GM12878 (cell line): ENCODE measurements around the gene VCX. TPM values are rescaled to one million over a fixed set of nuclear protein-coding genes. Genes with fewer than 3 reads are reported as not detected.

Experiments used
- ATAC-seq: fragments of 200-7000 bp; cut with Tn5 transposase; 3 replicates; pipeline ENCODE4 v1.9.1; 2020; ENCODE audit warnings: mild to moderate bottlenecking, moderate library complexity
- BruUV-seq: library from RNA; stranded (reverse); fragments of 400-500 nt; replicated peaks from 2 replicates; lab custom pipeline; 2021; lab: Mats Ljungman, UMichigan
- CTCF ChIA-PET: fragments of 300-600 bp; sonication (Branson Sonifier 250); formaldehyde crosslinking; extraction: SDS; loops from one replicate; lab custom pipeline; 2021; ENCODE audit warnings: inconsistent platforms; lab: Yijun Ruan, JAX
- POLR2A ChIA-PET: fragments of 350-600 bp; formaldehyde crosslinking; extraction: SDS; loops from one replicate; lab custom pipeline; 2021; ENCODE audit warnings: inconsistent platforms; lab: Charles Lee
- RAD21 ChIA-PET: fragments of 300-600 bp; sonication (Branson Sonifier 250); formaldehyde crosslinking; loops from one replicate; lab custom pipeline; 2023; ENCODE audit warnings: antibody characterized with exemption; ENCODE audit not compliant: unreplicated experiment; lab: Charles Lee
- SMC1A ChIA-PET: fragments of 300-600 bp; sonication (Branson Sonifier 250); formaldehyde crosslinking; loops from one replicate; lab custom pipeline; 2023; ENCODE audit not compliant: unreplicated experiment, uncharacterized antibody; lab: Charles Lee
- DNase-seq: peaks from one replicate; pipeline ENCODE4 v3.0.0-alpha.2; 2011; ENCODE audit warnings: low read depth, low spot score
- FAIRE-seq: peaks from 3 replicates; lab custom pipeline; 2011; peaks lifted over from hg19 to GRCh38; lab: Jason Lieb, UNC
- H2AFZ ChIP-seq: 2 replicates; pipeline ENCODE4 v1.6.0; 2011; ENCODE audit warnings: low read depth, low read length, control low read depth; ENCODE audit not compliant: control insufficient read depth
- H3K27ac ChIP-seq: 2 replicates; pipeline ENCODE4 v1.5.1; 2011; ENCODE audit warnings: control low read depth; ENCODE audit not compliant: control insufficient read depth, insufficient read depth
- H3K27me3 ChIP-seq, 2 experiments: replicated peaks in 1 of 2; 2 replicates each; pipeline versions ENCODE4 v1.6.0 to v1.6.1; 2011; ENCODE audit warnings: low read length in 1 of 2; ENCODE audit not compliant: control insufficient read depth in 2 of 2, insufficient read depth in 2 of 2
- H3K36me3 ChIP-seq, 2 experiments: 2 replicates each; pipeline ENCODE4 v1.5.1; 2011; ENCODE audit warnings: low read length in 1 of 2; ENCODE audit not compliant: control insufficient read depth in 2 of 2, insufficient read depth in 2 of 2
- H3K4me1 ChIP-seq: 2 replicates; pipeline ENCODE4 v1.6.1; 2011; ENCODE audit warnings: mild to moderate bottlenecking, low read length, moderate library complexity, mixed read lengths; ENCODE audit not compliant: control insufficient read depth, insufficient read depth
- H3K4me2 ChIP-seq: 2 replicates; pipeline ENCODE4 v1.6.0; 2011; ENCODE audit warnings: control low read depth; ENCODE audit not compliant: control insufficient read depth, insufficient read depth
- H3K4me3 ChIP-seq: fragments of 200-600 bp; sonication (generic); 2 replicates; pipeline ENCODE4 v1.5.1; 2016
- H3K79me2 ChIP-seq: 2 replicates; pipeline ENCODE4 v1.6.0; 2011; ENCODE audit warnings: low read length; ENCODE audit not compliant: control insufficient read depth, insufficient read depth
- H3K9ac ChIP-seq: 2 replicates; pipeline ENCODE4 v1.8.0; 2011; ENCODE audit warnings: low read length, control low read depth, mixed read lengths; ENCODE audit not compliant: control insufficient read depth, insufficient read depth
- H3K9me3 ChIP-seq: replicated peaks from 3 replicates; pipeline ENCODE4 v1.5.1; 2011; ENCODE audit warnings: mild to moderate bottlenecking, low read length; ENCODE audit not compliant: control insufficient read depth, insufficient read depth
- H4K20me1 ChIP-seq: 2 replicates; pipeline ENCODE4 v1.6.0; 2011; ENCODE audit not compliant: control insufficient read depth, insufficient read depth
- E2F4 ChIP-seq: IDR thresholded peaks from 2 replicates; pipeline ENCODE4 v1.6.1; 2012; ENCODE audit warnings: low read depth, low read length, improper control_type of control experiment
- EED ChIP-seq: sonication (generic); IDR thresholded peaks from 2 replicates; pipeline ENCODE4 v1.6.1; 2016; ENCODE audit warnings: antibody characterized with exemption, low read depth
- FOXK2 ChIP-seq: fragments of 450-650 bp; IDR thresholded peaks from 2 replicates; pipeline ENCODE4 v1.6.1; 2017; ENCODE audit warnings: mild to moderate bottlenecking, moderate library complexity
- GABPA ChIP-seq: IDR thresholded peaks from 2 replicates; pipeline ENCODE4 v1.6.1; 2014; ENCODE audit warnings: antibody characterized with exemption, low read depth, mild to moderate bottlenecking, inconsistent platforms
- HSF1 ChIP-seq: fragments of 150-350 bp; IDR thresholded peaks from 2 replicates; pipeline ENCODE4 v1.6.1; 2014; ENCODE audit warnings: mild to moderate bottlenecking, low read depth, low read length
- KLF5 ChIP-seq: fragments of 450-650 bp; IDR thresholded peaks from 2 replicates; pipeline ENCODE4 v1.6.1; 2014; ENCODE audit warnings: mild to moderate bottlenecking; ENCODE audit not compliant: partially characterized antibody
- LARP7 ChIP-seq: fragments of 450-650 bp; IDR thresholded peaks from 2 replicates; pipeline ENCODE4 v1.6.1; 2017; ENCODE audit warnings: mild to moderate bottlenecking
- PAX5 ChIP-seq: IDR thresholded peaks from 2 replicates; pipeline ENCODE4 v1.6.1; 2011; ENCODE audit warnings: low read depth, low read length, borderline replicate concordance
- RUNX3 ChIP-seq: IDR thresholded peaks from 2 replicates; pipeline ENCODE4 v1.6.1; 2012; ENCODE audit warnings: low read length, inconsistent platforms
- TCF12 ChIP-seq: IDR thresholded peaks from 2 replicates; pipeline ENCODE4 v1.6.1; 2011; ENCODE audit warnings: low read depth, mild to moderate bottlenecking, low read length
- TCF7 ChIP-seq: IDR thresholded peaks from 2 replicates; pipeline ENCODE4 v1.6.1; 2014; ENCODE audit warnings: antibody characterized with exemption, borderline replicate concordance
- ZNF687 ChIP-seq: fragments of 450-650 bp; IDR thresholded peaks from 2 replicates; pipeline ENCODE4 v1.6.1; 2017; ENCODE audit warnings: mild to moderate bottlenecking, moderate library complexity
- WGBS: methylation state at CpG from one replicate; pipeline ENCODE4 v1.1.6; 2016; ENCODE audit warnings: low lambda C conversion rate; ENCODE audit not compliant: insufficient replicate concordance, insufficient coverage; ENCODE audit errors: missing lambda C conversion rate; 5-methylcytosine and 5-hydroxymethylcytosine counted together
- in situ Hi-C: fragments of 300-500 bp; cut with MboI; formaldehyde crosslinking; loops from 9 replicates; pipeline ENCODE4 v1.14.3; 2018; ENCODE audit warnings: mixed read lengths
- intact Hi-C: fragments of 100-400 bp; cut with micrococcal nuclease; formaldehyde crosslinking; loops from one replicate; pipeline ENCODE4 v1.14.2; 2022; ENCODE audit not compliant: unreplicated experiment
- polyA plus RNA-seq, 11 experiments: library from polyadenylated mRNA; depleted of rRNA in 4 of 11; unstranded in 6 of 11; stranded (reverse) in 5 of 11; fragments of >200 nt; fragmentation: Nextera tagmentation in 4 of 11; fragmentation: Illumina TruSeq in 1 of 11; extraction: Ambion mirVana in 4 of 11; extraction: Trizol in 1 of 11; gene quantifications; 1 replicate in 1 of 11; 2 replicates in 10 of 11; pipeline versions ENCODE4 v1.2.1 to v1.2.3, GENCODE V29; 2011 to 2016; ENCODE audit warnings: inconsistent platforms in 2 of 11, missing spikeins in 2 of 11, low read depth in 1 of 11
- total RNA-seq, 4 experiments: library from RNA; depleted of rRNA in 3 of 4; stranded (reverse); fragments of >200 nt in 3 of 4; fragmentation: Illumina TruSeq in 1 of 4; extraction: Trizol in 1 of 4; gene quantifications; 2 replicates each; pipeline versions ENCODE4 v1.2.1 to v1.2.3, GENCODE V29; 2013 to 2021

The VCX gene
- total and polyA plus RNA-seq, 10 of the 15 experiments (the other 5 are each of a cell fraction or from before 2014, with no cell fraction given): 0.10 to 0.23 (median 0.18) TPM; not detected in 7

GRCh38 chrX:7889135-7889534 lies 46.2 kb downstream of the VCX start:
- BruUV-seq: no TSS peak
- ChIA-PET CTCF (interaction anchor here (0.7 to 1.4 kb wide), 2 partner anchors 36 to 37 kb away, joined by 3 to 6 read pairs; no protein-coding TSS in a partner anchor), SMC1A (no interaction called here), POLR2A (no interaction called here)
- H2AFZ ChIP-seq: no peak overlapping the region
- DNase-seq: no peak
- H3K9ac ChIP-seq: no peak overlapping the region
- in situ Hi-C loops: no loop called here
- no peaks in the 10 kb centered on the region for H3K4me1 ChIP-seq
- no peaks in the 10 kb centered on the region for H3K79me2 ChIP-seq
- ATAC-seq: peak; percentile 71
- H3K4me3 ChIP-seq: no peak overlapping the region
- H3K4me2 ChIP-seq: no peak overlapping the region
- H3K27ac ChIP-seq: no peak overlapping the region
- TF ChIP-seq E2F4: no peak
- TF ChIP-seq RUNX3: peak; percentile 67
- TF ChIP-seq KLF5: no peak
- peak; percentile 49; the same call in 1 of the 2 replicates for TF ChIP-seq TCF7
- TF ChIP-seq FOXK2: no peak
- TF ChIP-seq TCF12: peak; percentile 82
- TF ChIP-seq, all 136 proteins: peak for 3
- Histone ChIP-seq H3K9me3 (no peaks in the 10 kb centered on the region), H4K20me1 (no peaks in the 10 kb centered on the region), H3K36me3 (no peaks in the 10 kb centered on the region), H3K27me3 (no peaks in the 10 kb centered on the region)
- 15% methylated on average over 2 of the region's 2 CpGs for WGBS
- no peak for FAIRE-seq
- intact Hi-C loops: no loop called here
- RAD21 ChIA-PET: interaction anchor here (1.5 kb wide), 1 partner anchor 38 kb away, joined by 3 read pairs; the partner anchor contains the start of gene PNPLA4

GRCh38 chrX:7889680-7890079 lies 46.7 kb downstream of the VCX start:
- POLR2A ChIA-PET: no interaction called here
- DNase-seq (no peak), ATAC-seq (no peak), FAIRE-seq (no peak)
- SMC1A ChIA-PET: no interaction called here
- Histone ChIP-seq H3K27ac (no peak overlapping the region), H4K20me1 (no peaks in the 10 kb centered on the region), H3K4me3 (no peak overlapping the region), H3K79me2 (no peaks in the 10 kb centered on the region), H3K4me1 (no peaks in the 10 kb centered on the region), H3K9me3 (no peaks in the 10 kb centered on the region), H3K9ac (no peak overlapping the region), H2AFZ (no peak overlapping the region), H3K36me3 (no peaks in the 10 kb centered on the region), H3K27me3 (no peaks in the 10 kb centered on the region), H3K4me2 (no peak overlapping the region)
- in situ Hi-C loops (no loop called here), intact Hi-C loops (no loop called here)
- WGBS: 10% methylated on average over 2 of the region's 2 CpGs
- RAD21 ChIA-PET: interaction anchor here (1.5 kb wide), 1 partner anchor 38 kb away, joined by 3 read pairs; the partner anchor contains the start of gene PNPLA4
- CTCF ChIA-PET: interaction anchor here (0.7 to 1.4 kb wide), 2 partner anchors 35 to 36 kb away, joined by 3 to 6 read pairs; no protein-coding TSS in a partner anchor
- no TSS peak for BruUV-seq
- no peak for TF ChIP-seq HSF1
- no peak for TF ChIP-seq PAX5
- TF ChIP-seq GABPA: no peak
- TF ChIP-seq LARP7: no peak
- no peak for TF ChIP-seq ZNF687
- no peak for TF ChIP-seq RUNX3
- TF ChIP-seq EED: no peak
